SK-N-SH (cell line): ENCODE data around the gene CTNND1. TPM values are rescaled to one million over a fixed set of nuclear protein-coding genes. Genes with fewer than 3 reads are reported as not detected.

ENCODE experiments used
- CTCF ChIA-PET: fragments of 300-600, 350-600 bp; formaldehyde crosslinking; extraction: SDS; loops from one replicate; lab custom pipeline; 2021; lab: Yijun Ruan, JAX
- POLR2A ChIA-PET: fragments of 350-600 bp; sonication (Branson Sonifier 250); formaldehyde crosslinking; extraction: SDS; loops from one replicate; lab custom pipeline; 2020; ENCODE audit warnings: antibody characterized with exemption, inconsistent platforms; lab: Yijun Ruan, JAX
- DNase-seq: peaks from one replicate; pipeline ENCODE4 v3.0.0; 2012
- H2AFZ ChIP-seq: fragments of 200-600 bp; sonication (generic); 2 replicates; pipeline ENCODE4 v1.8.1; 2016; ENCODE audit warnings: antibody characterized with exemption, mild to moderate bottlenecking, low read depth
- H3F3A ChIP-seq: fragments of 200-600 bp; sonication (generic); replicated peaks from 2 replicates; pipeline ENCODE3; 2016; ENCODE audit warnings: antibody characterized with exemption, mild to moderate bottlenecking; ENCODE audit not compliant: insufficient read depth
- H3K27ac ChIP-seq, 2 experiments: fragments of 200-500 bp in 1 of 2; fragments of 200-600 bp in 1 of 2; sonication (Bioruptor generic) in 1 of 2; sonication (generic), shearing (Covaris generic) in 1 of 2; 2 replicates each; pipeline versions ENCODE4 v1.5.1 to v1.6.1; 2014 to 2016; ENCODE audit warnings: low read depth in 2 of 2, inconsistent platforms in 1 of 2, low read length in 1 of 2, mild to moderate bottlenecking in 1 of 2, mixed read lengths in 1 of 2
- H3K27me3 ChIP-seq: fragments of 200-600 bp; sonication (generic), shearing (Covaris generic); 2 replicates; pipeline ENCODE4 v1.6.1; 2016; ENCODE audit warnings: mixed run types; ENCODE audit not compliant: insufficient read depth
- H3K36me3 ChIP-seq, 2 experiments: fragments of 200-500 bp in 1 of 2; fragments of 200-600 bp in 1 of 2; sonication (Bioruptor generic) in 1 of 2; sonication (generic) in 1 of 2; replicated peaks in 1 of 2; 2 replicates each; pipeline versions ENCODE3 to v1.5.1; 2014 to 2016; ENCODE audit warnings: low read length in 1 of 2, mild to moderate bottlenecking in 1 of 2; ENCODE audit not compliant: insufficient read depth in 2 of 2, control insufficient read depth in 1 of 2
- H3K4me1 ChIP-seq, 2 experiments: fragments of 200-500 bp in 1 of 2; fragments of 200-600 bp in 1 of 2; sonication (Bioruptor generic) in 1 of 2; sonication (generic), shearing (Covaris generic) in 1 of 2; 2 replicates each; pipeline versions ENCODE4 v1.5.1 to v1.6.1; 2014 to 2016; ENCODE audit warnings: low read depth in 1 of 2, low read length in 1 of 2, mixed run types in 1 of 2; ENCODE audit not compliant: insufficient read depth in 2 of 2, control insufficient read depth in 1 of 2
- H3K4me2 ChIP-seq: fragments of 200-600 bp; sonication (generic), shearing (Covaris generic); 2 replicates; pipeline ENCODE4 v1.6.1; 2017; ENCODE audit warnings: mixed run types
- H3K4me3 ChIP-seq, 2 experiments: fragments of 200-500 bp in 1 of 2; fragments of 200-600 bp in 1 of 2; sonication (Bioruptor generic) in 1 of 2; sonication (generic), shearing (Covaris generic) in 1 of 2; 2 replicates each; pipeline versions ENCODE4 v1.5.1 to v1.8.1; 2014 to 2016; ENCODE audit warnings: low read depth in 2 of 2, inconsistent platforms in 1 of 2, low read length in 1 of 2, mild to moderate bottlenecking in 1 of 2, mixed read lengths in 1 of 2, moderate library complexity in 1 of 2
- H3K79me2 ChIP-seq: fragments of 200-600 bp; sonication (generic); 2 replicates; pipeline ENCODE4 v1.8.1; 2017; ENCODE audit warnings: mild to moderate bottlenecking; ENCODE audit not compliant: insufficient read depth
- H3K9ac ChIP-seq: fragments of 200-600 bp; sonication (generic); 2 replicates; pipeline ENCODE4 v1.6.1; 2017; ENCODE audit warnings: mixed run types
- H3K9me2 ChIP-seq: fragments of 200-600 bp; sonication (generic); 2 replicates; pipeline ENCODE4 v1.6.1; 2017; ENCODE audit warnings: mixed run types
- H3K9me3 ChIP-seq: fragments of 200-600 bp; sonication (generic); 2 replicates; pipeline ENCODE4 v1.6.1; 2017; ENCODE audit warnings: mixed run types, mild to moderate bottlenecking, moderate library complexity
- H4K20me1 ChIP-seq: fragments of 200-600 bp; sonication (generic); 2 replicates; pipeline ENCODE4 v1.6.1; 2017; ENCODE audit warnings: mild to moderate bottlenecking, mixed run types; ENCODE audit not compliant: insufficient read depth
- CTCF ChIP-seq: fragments of 200-600 bp; sonication (generic); IDR thresholded peaks from 2 replicates; pipeline ENCODE4 v1.6.1; 2017; ENCODE audit warnings: antibody characterized with exemption, mild to moderate bottlenecking, moderate library complexity
- ELF1 ChIP-seq: IDR thresholded peaks from 2 replicates; pipeline ENCODE4 v1.4.0; 2012
- EP300 ChIP-seq, 2 experiments: IDR thresholded peaks; 2 replicates each; pipeline versions ENCODE4 v1.4.0 to v1.6.1; 2012; ENCODE audit warnings: borderline replicate concordance in 1 of 2, low read depth in 1 of 2, low read length in 1 of 2
- EZH2phosphoT487 ChIP-seq: fragments of 200-600 bp; sonication (generic); IDR thresholded peaks from 2 replicates; pipeline ENCODE4 v1.6.1; 2017; ENCODE audit warnings: low read depth, mixed run types, mild to moderate bottlenecking, antibody characterized with exemption, moderate library complexity, borderline replicate concordance
- FOSL2 ChIP-seq: IDR thresholded peaks from 2 replicates; pipeline ENCODE4 v1.4.0; 2012; ENCODE audit warnings: low read depth, mild to moderate bottlenecking, moderate library complexity, borderline replicate concordance
- FOXM1 ChIP-seq: IDR thresholded peaks from 2 replicates; pipeline ENCODE4 v1.4.0; 2012; ENCODE audit warnings: low read depth, mild to moderate bottlenecking
- GABPA ChIP-seq: IDR thresholded peaks from 2 replicates; pipeline ENCODE4 v1.4.0; 2012; ENCODE audit warnings: low read depth, mild to moderate bottlenecking
- IRF3 ChIP-seq: fragments of 150-350 bp; IDR thresholded peaks from 2 replicates; pipeline ENCODE4 v1.6.1; 2016; ENCODE audit warnings: mild to moderate bottlenecking, low read depth, low read length
- JUND ChIP-seq: IDR thresholded peaks from 2 replicates; pipeline ENCODE4 v1.4.0; 2012
- MAX ChIP-seq: IDR thresholded peaks from 2 replicates; pipeline ENCODE4 v1.4.0; 2012; ENCODE audit warnings: low read depth
- MXI1 ChIP-seq: IDR thresholded peaks from 2 replicates; pipeline ENCODE4 v1.6.1; 2012; ENCODE audit warnings: mild to moderate bottlenecking, low read depth, low read length, improper control_type of control experiment
- NFIC ChIP-seq: IDR thresholded peaks from 2 replicates; pipeline ENCODE4 v1.4.0; 2012; ENCODE audit warnings: borderline replicate concordance
- PBX3 ChIP-seq: IDR thresholded peaks from 2 replicates; pipeline ENCODE4; 2012
- POLR2AphosphoS5 ChIP-seq: IDR thresholded peaks from 2 replicates; pipeline ENCODE4 v1.6.1; 2012; ENCODE audit warnings: low read depth, low read length
- RAD21 ChIP-seq: IDR thresholded peaks from 2 replicates; pipeline ENCODE4 v1.6.1; 2012; ENCODE audit warnings: mild to moderate bottlenecking, low read length
- RCOR1 ChIP-seq: fragments of 150-350 bp; IDR thresholded peaks from 2 replicates; pipeline ENCODE4 v1.6.1; 2017; ENCODE audit warnings: antibody characterized with exemption, low read length
- RFX5 ChIP-seq: IDR thresholded peaks from 2 replicates; pipeline ENCODE4 v1.6.1; 2012; ENCODE audit warnings: mild to moderate bottlenecking, improper control_type of control experiment, low read length
- SMC3 ChIP-seq: IDR thresholded peaks from 2 replicates; pipeline ENCODE4 v1.6.1; 2012; ENCODE audit warnings: low read depth, low read length, improper control_type of control experiment
- TCF12 ChIP-seq: IDR thresholded peaks from 2 replicates; pipeline ENCODE4 v1.4.0; 2012
- USF1 ChIP-seq: IDR thresholded peaks from 2 replicates; pipeline ENCODE4 v1.4.0; 2012; ENCODE audit warnings: low read depth, borderline replicate concordance
- USF2 ChIP-seq: fragments of 150-350 bp; IDR thresholded peaks from 2 replicates; pipeline ENCODE4 v1.6.1; 2017; ENCODE audit warnings: antibody characterized with exemption, low read length, low read depth, borderline replicate concordance
- YY1 ChIP-seq: IDR thresholded peaks from 2 replicates; pipeline ENCODE4 v1.4.0; 2012; ENCODE audit warnings: low read depth, mild to moderate bottlenecking
- WGBS: methylation state at CpG from one replicate; pipeline ENCODE4 v1.1.6; 2017; ENCODE audit warnings: low lambda C conversion rate; 5-methylcytosine and 5-hydroxymethylcytosine counted together
- polyA plus RNA-seq, 3 experiments: library from polyadenylated mRNA; depleted of rRNA; stranded (reverse); fragments of >200 nt; gene quantifications; 2 replicates each; pipeline ENCODE4 v1.2.3, GENCODE V29; 2012

The CTNND1 gene
- polyA plus RNA-seq, 1 of the 3 experiments (the other 2 are of a cell fraction) = 39.4 TPM

- Histone ChIP-seq H3F3A (no peaks in the 10 kb centered on the region), H3K79me2 (no peaks in the 10 kb centered on the region), H3K27ac (no peak overlapping the region), H3K9ac (no peak overlapping the region), H2AFZ (no peak overlapping the region), H3K4me2 (no peak overlapping the region), H3K27me3 (no peaks in the 10 kb centered on the region; the same call in 1 of the 2 replicates), H3K9me3 (no peaks in the 10 kb centered on the region), H3K4me3 (no peak overlapping the region), H3K4me1 (no peaks in the 10 kb centered on the region), H4K20me1 (no peaks in the 10 kb centered on the region), H3K9me2 (no peaks in the 10 kb centered on the region), H3K36me3 (no peaks in the 10 kb centered on the region)
- WGBS = 0% methylated on average over 1 of the region's 1 CpG
- ChIA-PET CTCF (no interaction called here), POLR2A (no interaction called here)
- TF ChIP-seq JUND = no peak
- TF ChIP-seq MAX = no peak
- TF ChIP-seq POLR2AphosphoS5 = no peak
- no peak for TF ChIP-seq USF1
- no peak for TF ChIP-seq GABPA
- TF ChIP-seq USF2 = no peak
- TF ChIP-seq ELF1 = no peak
- TF ChIP-seq YY1 = no peak
- no peak for TF ChIP-seq SMC3
- TF ChIP-seq FOXM1 = no peak
- TF ChIP-seq RFX5 = no peak
- TF ChIP-seq IRF3 = no peak
- no peak for TF ChIP-seq NFIC
- no peak for DNase-seq
These were observed 81.3 kb downstream of the CTNND1 start for GRCh38 chr11:57842873-57843272.

- H3K9me3 ChIP-seq = no peaks in the 10 kb centered on the region
- no peaks in the 10 kb centered on the region for H3K79me2 ChIP-seq
- H3F3A ChIP-seq = no peaks in the 10 kb centered on the region
- H3K4me1 ChIP-seq = no peaks in the 10 kb centered on the region
- H3K4me2 ChIP-seq = no peak overlapping the region
- H3K36me3 ChIP-seq = no peaks in the 10 kb centered on the region
- peaks cover 3% of the 10 kb centered on the region; the same call in 1 of the 2 replicates for H3K27me3 ChIP-seq
- no peak overlapping the region for H2AFZ ChIP-seq
- ChIA-PET CTCF (no interaction called here), POLR2A (no interaction called here)
- no peak for DNase-seq
- no peaks in the 10 kb centered on the region for H4K20me1 ChIP-seq
- H3K9me2 ChIP-seq = no peaks in the 10 kb centered on the region
- no peak overlapping the region for H3K27ac ChIP-seq
- TF ChIP-seq FOSL2 (no peak), RFX5 (no peak), CTCF (no peak), SMC3 (no peak), TCF12 (no peak), JUND (no peak), MAX (no peak), POLR2AphosphoS5 (no peak), RAD21 (no peak), USF1 (no peak), RCOR1 (no peak), MXI1 (no peak), EP300 (IDR thresholded peaks at IDR 0.05; ENCODE audit: borderline replicate concordance in 1 of 2, low read depth in 1 of 2, low read length in 1 of 2) (no peak), EZH2phosphoT487 (no peak), PBX3 (no peak)
- H3K4me3 ChIP-seq = no peak overlapping the region
- H3K9ac ChIP-seq = no peak overlapping the region
These were observed 106.4 kb downstream of the CTNND1 start for GRCh38 chr11:57867966-57868365.
